ENCODE data around the gene BTG4.

BTG4 gene

GRCh38 chr11:111479666-111480065, 32.5 kb downstream of the BTG4 start:
- DNase-seq = no peak
- Histone ChIP-seq H3K36me3 (no peaks in the 10 kb centered on the region), H3K27me3 (ENCODE audit: insufficient read depth, low read depth, severe bottlenecking) (no peaks in the 10 kb centered on the region), H3K4me3 (ENCODE audit: low read depth, low read length) (no peak overlapping the region), H3K9me3 (ENCODE audit: severe bottlenecking) (peaks cover 11% of the 10 kb centered on the region), H3K27ac (no peak overlapping the region)
- TF ChIP-seq CTCF (IDR thresholded peaks at IDR 0.05; ENCODE audit: low read depth, low read length) = no peak

GRCh38 chr11:111477898-111478297, 34.3 kb downstream of the BTG4 start:
- no peaks in the 10 kb centered on the region for H3K36me3 ChIP-seq
- no peak for TF ChIP-seq CTCF (IDR thresholded peaks at IDR 0.05; ENCODE audit: low read depth, low read length)
- DNase-seq = no peak
- peaks cover 7% of the 10 kb centered on the region for H3K9me3 ChIP-seq (ENCODE audit: severe bottlenecking)
- H3K4me3 ChIP-seq (ENCODE audit: low read depth, low read length) = no peak overlapping the region
- no peaks in the 10 kb centered on the region for H3K27me3 ChIP-seq (ENCODE audit: insufficient read depth, low read depth, severe bottlenecking)
- no peak overlapping the region for H3K27ac ChIP-seq

GRCh38 chr11:111476956-111477355, 35.2 kb downstream of the BTG4 start:
- Histone ChIP-seq H3K36me3 (no peaks in the 10 kb centered on the region), H3K27me3 (ENCODE audit: insufficient read depth, low read depth, severe bottlenecking) (no peaks in the 10 kb centered on the region), H3K9me3 (ENCODE audit: severe bottlenecking) (peaks cover 7% of the 10 kb centered on the region), H3K27ac (no peak overlapping the region), H3K4me3 (ENCODE audit: low read depth, low read length) (no peak overlapping the region)
- TF ChIP-seq CTCF (IDR thresholded peaks at IDR 0.05; ENCODE audit: low read depth, low read length) = no peak
- no peak for DNase-seq

- DNase-seq = no peak
- H3K36me3 ChIP-seq = no peaks in the 10 kb centered on the region
- peaks cover 7% of the 10 kb centered on the region for H3K9me3 ChIP-seq (ENCODE audit: severe bottlenecking)
- no peak overlapping the region for H3K4me3 ChIP-seq (ENCODE audit: low read depth, low read length)
- no peak overlapping the region for H3K27ac ChIP-seq
- H3K27me3 ChIP-seq (ENCODE audit: insufficient read depth, low read depth, severe bottlenecking) = no peaks in the 10 kb centered on the region
- TF ChIP-seq CTCF (IDR thresholded peaks at IDR 0.05; ENCODE audit: low read depth, low read length) = no peak
Observed at GRCh38 chr11:111476366-111476765, 35.8 kb downstream of the BTG4 start.

GRCh38 chr11:111474432-111474831, 37.8 kb downstream of the BTG4 start:
- TF ChIP-seq CTCF (IDR thresholded peaks at IDR 0.05; ENCODE audit: low read depth, low read length) = no peak
- no peak for DNase-seq
- no peaks in the 10 kb centered on the region for H3K36me3 ChIP-seq
- H3K9me3 ChIP-seq (ENCODE audit: severe bottlenecking) = peaks cover 7% of the 10 kb centered on the region
- H3K27me3 ChIP-seq (ENCODE audit: insufficient read depth, low read depth, severe bottlenecking) = no peaks in the 10 kb centered on the region
- H3K27ac ChIP-seq = no peak overlapping the region
- H3K4me3 ChIP-seq (ENCODE audit: low read depth, low read length) = no peak overlapping the region

GRCh38 chr11:111472228-111472627, 40.0 kb downstream of the BTG4 start:
- no peak overlapping the region for H3K4me3 ChIP-seq (ENCODE audit: low read depth, low read length)
- H3K9me3 ChIP-seq (ENCODE audit: severe bottlenecking) = peaks cover 7% of the 10 kb centered on the region
- no peak for TF ChIP-seq CTCF (IDR thresholded peaks at IDR 0.05; ENCODE audit: low read depth, low read length)
- DNase-seq = no peak
- H3K27me3 ChIP-seq (ENCODE audit: insufficient read depth, low read depth, severe bottlenecking) = no peaks in the 10 kb centered on the region
- no peak overlapping the region for H3K27ac ChIP-seq
- H3K36me3 ChIP-seq = no peaks in the 10 kb centered on the region
